MCF 10A (cell line): Measurements from ENCODE around the gene AK5. TPM values are rescaled to one million over a fixed set of nuclear protein-coding genes. Genes with fewer than 3 reads are reported as not detected.
A peak's percentile ranks its signal among the peaks of the same experiment; 100 is the strongest.

Source experiments
- BruUV-seq: library from RNA; stranded (reverse); fragments of 400-500 nt; replicated peaks from 2 replicates; lab custom pipeline; 2021; lab: Mats Ljungman, UMichigan
- CTCF ChIA-PET: fragments of 300-600 bp; sonication (Branson Sonifier 250); formaldehyde crosslinking; extraction: SDS; loops from one replicate; lab custom pipeline; 2021; ENCODE audit warnings: antibody characterized with exemption, inconsistent platforms; lab: Yijun Ruan, JAX
- POLR2A ChIA-PET: fragments of 300-600, 350-650 bp; sonication (Branson Sonifier 250); formaldehyde crosslinking; extraction: SDS; loops from one replicate; lab custom pipeline; 2020; ENCODE audit warnings: antibody characterized with exemption, inconsistent platforms; lab: Yijun Ruan, JAX
- DNase-seq: peaks from one replicate; pipeline ENCODE4 v3.0.0-alpha.2; 2018; ENCODE audit not compliant: unreplicated experiment
- H3K27ac Mint-ChIP-seq: one replicate; pipeline ENCODE4 v1.8.0; 2022; ENCODE audit warnings: mild to moderate bottlenecking, low read depth, mixed read lengths; ENCODE audit not compliant: unreplicated experiment
- H3K27me3 Mint-ChIP-seq: one replicate; pipeline ENCODE4 v1.8.0; 2022; ENCODE audit warnings: mixed read lengths; ENCODE audit not compliant: insufficient read depth, unreplicated experiment
- H3K36me3 Mint-ChIP-seq: one replicate; pipeline ENCODE4 v1.8.0; 2022; ENCODE audit warnings: mild to moderate bottlenecking, moderate library complexity, mixed read lengths; ENCODE audit not compliant: insufficient read depth, unreplicated experiment
- H3K4me1 Mint-ChIP-seq: one replicate; pipeline ENCODE4 v1.8.0; 2022; ENCODE audit warnings: mixed read lengths; ENCODE audit not compliant: insufficient read depth, unreplicated experiment
- H3K4me3 Mint-ChIP-seq: one replicate; pipeline ENCODE4 v1.8.0; 2022; ENCODE audit warnings: mild to moderate bottlenecking, moderate library complexity, mixed read lengths; ENCODE audit not compliant: unreplicated experiment
- H3K9me3 Mint-ChIP-seq: one replicate; pipeline ENCODE4 v1.8.0; 2022; ENCODE audit warnings: mixed read lengths; ENCODE audit not compliant: unreplicated experiment
- intact Hi-C: fragments of 100-400 bp; cut with micrococcal nuclease; formaldehyde crosslinking; loops from 2 replicates; pipeline ENCODE4 v1.14.1; 2022
- total RNA-seq: library from RNA; stranded (reverse); gene quantifications from 2 replicates; pipeline ENCODE4 v1.2.3, GENCODE V29; 2022
- TF ChIP-seq, protein P1 (sequence below): fragments of 200-600 bp; IDR thresholded peaks from one replicate; pipeline ENCODE4 v1.8.0; 2022; ENCODE audit warnings: antibody characterized with exemption, mild to moderate bottlenecking; ENCODE audit not compliant: unreplicated experiment

AK5 gene
- total RNA-seq, 1 experiment from 2014 or later = not detected

GRCh38 chr1:77536813-77537212, 255.0 kb downstream of the AK5 start:
- H3K36me3 Mint-ChIP-seq = no peaks in the 10 kb centered on the region
- intact Hi-C loops = loop anchor here (5.0 to 10.0 kb wide), 3 partner anchors 222 to 1382 kb away; no protein-coding TSS in a partner anchor
- peaks cover 43% of the 10 kb centered on the region for H3K4me1 Mint-ChIP-seq
- peak overlapping the region; percentile 47 for H3K27ac Mint-ChIP-seq
- BruUV-seq = no TSS peak
- TF ChIP-seq, protein P1, sequence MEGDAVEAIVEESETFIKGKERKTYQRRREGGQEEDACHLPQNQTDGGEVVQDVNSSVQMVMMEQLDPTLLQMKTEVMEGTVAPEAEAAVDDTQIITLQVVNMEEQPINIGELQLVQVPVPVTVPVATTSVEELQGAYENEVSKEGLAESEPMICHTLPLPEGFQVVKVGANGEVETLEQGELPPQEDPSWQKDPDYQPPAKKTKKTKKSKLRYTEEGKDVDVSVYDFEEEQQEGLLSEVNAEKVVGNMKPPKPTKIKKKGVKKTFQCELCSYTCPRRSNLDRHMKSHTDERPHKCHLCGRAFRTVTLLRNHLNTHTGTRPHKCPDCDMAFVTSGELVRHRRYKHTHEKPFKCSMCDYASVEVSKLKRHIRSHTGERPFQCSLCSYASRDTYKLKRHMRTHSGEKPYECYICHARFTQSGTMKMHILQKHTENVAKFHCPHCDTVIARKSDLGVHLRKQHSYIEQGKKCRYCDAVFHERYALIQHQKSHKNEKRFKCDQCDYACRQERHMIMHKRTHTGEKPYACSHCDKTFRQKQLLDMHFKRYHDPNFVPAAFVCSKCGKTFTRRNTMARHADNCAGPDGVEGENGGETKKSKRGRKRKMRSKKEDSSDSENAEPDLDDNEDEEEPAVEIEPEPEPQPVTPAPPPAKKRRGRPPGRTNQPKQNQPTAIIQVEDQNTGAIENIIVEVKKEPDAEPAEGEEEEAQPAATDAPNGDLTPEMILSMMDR = no peak
- CTCF ChIA-PET = interaction anchor here (0.6 to 5.4 kb wide), 7 partner anchors 48 to 774 kb away, joined by 3 to 35 read pairs (median 4); no protein-coding TSS in a partner anchor
- peak; percentile 90 for DNase-seq
- H3K4me3 Mint-ChIP-seq = no peak overlapping the region
- H3K9me3 Mint-ChIP-seq = no peaks in the 10 kb centered on the region
- no peaks in the 10 kb centered on the region for H3K27me3 Mint-ChIP-seq
- POLR2A ChIA-PET = interaction anchor here (0.6 to 1.6 kb wide), 5 partner anchors 145 to 1386 kb away, joined by 3 to 8 read pairs (median 4); partner anchors contain the start of gene PIGK

GRCh38 chr1:77538956-77539518, 257.2 kb downstream of the AK5 start:
- POLR2A ChIA-PET = interaction anchor here (0.5 to 2.1 kb wide), 6 partner anchors 17 to 287 kb away, joined by 3 to 12 read pairs (median 3); no protein-coding TSS in a partner anchor
- H3K27ac Mint-ChIP-seq = peak overlapping the region; percentile 93

DNA sequence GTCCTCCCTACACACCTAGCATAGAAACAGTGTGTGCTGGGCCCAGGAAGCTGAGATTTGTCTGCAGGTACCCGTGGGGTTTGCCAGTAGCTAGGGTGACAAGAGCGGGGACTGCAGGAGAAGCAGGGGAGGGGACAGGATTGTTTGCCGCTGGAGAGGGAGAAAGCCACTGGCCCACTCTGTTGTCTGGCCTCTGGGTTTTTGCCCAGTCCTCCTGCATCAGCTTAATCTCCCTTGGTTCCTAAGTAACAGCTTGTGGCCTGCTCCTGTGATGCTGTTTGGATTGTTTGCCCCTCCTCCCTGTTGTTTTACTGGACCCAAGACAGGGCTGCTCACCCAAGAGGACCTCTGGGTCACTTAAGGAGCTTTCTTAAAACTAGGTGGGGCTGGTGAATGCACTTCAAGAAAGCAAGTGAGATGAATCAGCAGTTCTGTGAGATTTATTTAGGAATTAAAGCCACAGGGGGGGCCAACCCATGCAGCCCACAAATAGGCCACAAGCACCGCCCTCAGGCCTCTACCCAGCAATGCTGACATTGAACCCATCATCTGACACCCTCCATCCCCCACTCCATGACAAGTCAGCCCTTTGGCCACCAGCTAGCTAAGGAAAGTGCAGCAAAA, 257.8 kb downstream of the AK5 start:
- Mint-ChIP-seq H3K27me3 (no peaks in the 10 kb centered on the region), H3K4me3 (peak overlapping the region; percentile 60), H3K27ac (peak overlapping the region; percentile 93), H3K36me3 (no peaks in the 10 kb centered on the region), H3K4me1 (peaks cover 44% of the 10 kb centered on the region), H3K9me3 (no peaks in the 10 kb centered on the region)
- TF ChIP-seq, protein P1 = no peak
- ChIA-PET POLR2A (interaction anchor here (0.5 to 2.1 kb wide), 5 partner anchors 17 to 509 kb away, joined by 3 to 12 read pairs (median 3); no protein-coding TSS in a partner anchor), CTCF (interaction anchor here (0.6 to 1.2 kb wide), 3 partner anchors 391 to 1198 kb away, joined by 3 to 7 read pairs (median 4); no protein-coding TSS in a partner anchor)
- intact Hi-C loops = loop anchor here (2.0 to 10.0 kb wide), 4 partner anchors 143 to 1385 kb away; partner anchors contain the start of gene ZZZ3
- DNase-seq = peak; percentile 82
- BruUV-seq = no TSS peak

More at GRCh38 chr1:77538956-77539518, 257.2 kb downstream of the AK5 start:
- Mint-ChIP-seq H3K4me1 (peaks cover 44% of the 10 kb centered on the region), H3K36me3 (no peaks in the 10 kb centered on the region), H3K9me3 (no peaks in the 10 kb centered on the region), H3K27me3 (no peaks in the 10 kb centered on the region), H3K4me3 (peak overlapping the region; percentile 60)
- no TSS peak for BruUV-seq
- intact Hi-C loops = loop anchor here (5.0 to 10.0 kb wide), 3 partner anchors 224 to 1384 kb away; no protein-coding TSS in a partner anchor
- CTCF ChIA-PET = interaction anchor here (0.5 to 1.2 kb wide), 6 partner anchors 51 to 1197 kb away, joined by 3 to 7 read pairs (median 4); no protein-coding TSS in a partner anchor
- peak; percentile 73 for DNase-seq
- TF ChIP-seq, protein P1 = no peak
